Type B pancreatic cell (in vitro differentiated cells): ENCODE measurements around the gene GNB1. TPM values are rescaled to one million over a fixed set of nuclear protein-coding genes. Genes with fewer than 3 reads are reported as not detected.

ENCODE experiments used
- DNase-seq: peaks from one replicate; pipeline ENCODE4 v3.0.0; 2021; ENCODE audit warnings: mixed read lengths; ENCODE audit not compliant: unreplicated experiment; ENCODE audit errors: extremely low spot score
- H3K27ac Mint-ChIP-seq: 2 replicates; pipeline ENCODE4 v1.8.0; 2021; ENCODE audit warnings: mild to moderate bottlenecking, mixed read lengths
- H3K27me3 Mint-ChIP-seq: 2 replicates; pipeline ENCODE4 v1.8.0; 2021; ENCODE audit warnings: mixed read lengths
- H3K36me3 Mint-ChIP-seq: 2 replicates; pipeline ENCODE4 v1.8.0; 2021; ENCODE audit warnings: mixed read lengths
- H3K4me1 Mint-ChIP-seq: one replicate; pipeline ENCODE4 v1.8.0; 2021; ENCODE audit warnings: mixed read lengths; ENCODE audit not compliant: unreplicated experiment
- H3K4me3 Mint-ChIP-seq: 2 replicates; pipeline ENCODE4 v1.8.0; 2021; ENCODE audit warnings: mild to moderate bottlenecking, mixed read lengths
- H3K9me3 Mint-ChIP-seq: 2 replicates; pipeline ENCODE4 v1.8.0; 2021; ENCODE audit warnings: mixed read lengths
- CTCF ChIP-seq: fragments of 200-600 bp; sonication (generic); conservative IDR thresholded peaks from 2 replicates; pipeline ENCODE4 v1.5.0; 2021; ENCODE audit warnings: antibody characterized with exemption, mild to moderate bottlenecking
- total RNA-seq: library from RNA; stranded (reverse); gene quantifications from 2 replicates; pipeline ENCODE4 v1.2.1, GENCODE V29; 2021; ENCODE audit warnings: low replicate concordance

The GNB1 gene
- total RNA-seq, 1 donor from 2014 or later, result 297 TPM

GRCh38 chr1:1809489-1809888, 81.4 kb downstream of the GNB1 start:
- no peaks in the 10 kb centered on the region for H3K9me3 Mint-ChIP-seq
- H3K27me3 Mint-ChIP-seq, result no peaks in the 10 kb centered on the region
- H3K4me1 Mint-ChIP-seq, result no peaks in the 10 kb centered on the region
- TF ChIP-seq CTCF, result no peak
- H3K4me3 Mint-ChIP-seq, result no peak overlapping the region
- H3K27ac Mint-ChIP-seq, result no peak overlapping the region
- peaks cover 16% of the 10 kb centered on the region for H3K36me3 Mint-ChIP-seq
- no peak for DNase-seq

GRCh38 chr1:1808206-1808605, 82.7 kb downstream of the GNB1 start:
- no peak for DNase-seq
- no peaks in the 10 kb centered on the region for H3K27me3 Mint-ChIP-seq
- no peaks in the 10 kb centered on the region for H3K4me1 Mint-ChIP-seq
- TF ChIP-seq CTCF, result no peak
- no peak overlapping the region for H3K27ac Mint-ChIP-seq
- no peak overlapping the region for H3K4me3 Mint-ChIP-seq
- H3K9me3 Mint-ChIP-seq, result no peaks in the 10 kb centered on the region
- H3K36me3 Mint-ChIP-seq, result peaks cover 22% of the 10 kb centered on the region

- H3K4me3 Mint-ChIP-seq, result no peak overlapping the region
- H3K27me3 Mint-ChIP-seq, result no peaks in the 10 kb centered on the region
- DNase-seq, result no peak
- H3K36me3 Mint-ChIP-seq, result peaks cover 25% of the 10 kb centered on the region
- H3K4me1 Mint-ChIP-seq, result no peaks in the 10 kb centered on the region
- H3K9me3 Mint-ChIP-seq, result no peaks in the 10 kb centered on the region
- no peak for TF ChIP-seq CTCF
- H3K27ac Mint-ChIP-seq, result no peak overlapping the region
Observed at GRCh38 chr1:1806890-1807289, 84.0 kb downstream of the GNB1 start.

- TF ChIP-seq CTCF, result no peak
- H3K27me3 Mint-ChIP-seq, result no peaks in the 10 kb centered on the region
- H3K4me1 Mint-ChIP-seq, result no peaks in the 10 kb centered on the region
- peaks cover 25% of the 10 kb centered on the region for H3K36me3 Mint-ChIP-seq
- no peak overlapping the region for H3K4me3 Mint-ChIP-seq
- H3K27ac Mint-ChIP-seq, result no peak overlapping the region
- no peaks in the 10 kb centered on the region for H3K9me3 Mint-ChIP-seq
- no peak for DNase-seq
Observed at GRCh38 chr1:1804301-1804700, 86.6 kb downstream of the GNB1 start.

GRCh38 chr1:1802871-1803270, 88.0 kb downstream of the GNB1 start:
- no peak for DNase-seq
- H3K4me3 Mint-ChIP-seq, result no peak overlapping the region
- H3K9me3 Mint-ChIP-seq, result no peaks in the 10 kb centered on the region
- no peaks in the 10 kb centered on the region for H3K4me1 Mint-ChIP-seq
- peaks cover 23% of the 10 kb centered on the region for H3K36me3 Mint-ChIP-seq
- no peak for TF ChIP-seq CTCF
- no peak overlapping the region for H3K27ac Mint-ChIP-seq
- H3K27me3 Mint-ChIP-seq, result no peaks in the 10 kb centered on the region

- no peak for TF ChIP-seq CTCF
- Mint-ChIP-seq H3K27ac (no peak overlapping the region), H3K4me3 (no peak overlapping the region), H3K4me1 (no peaks in the 10 kb centered on the region), H3K9me3 (no peaks in the 10 kb centered on the region), H3K27me3 (no peaks in the 10 kb centered on the region), H3K36me3 (peaks cover 22% of the 10 kb centered on the region)
- DNase-seq, result no peak
Observed at GRCh38 chr1:1799716-1800115, 91.2 kb downstream of the GNB1 start.
